Muscle layer of duodenum (tissue), 2 donors: ENCODE data around the gene RAD51B.
A peak's percentile ranks its signal among the peaks of the same experiment; 100 is the strongest.

Source experiments
- H3K27ac ChIP-seq: one replicate; pipeline ENCODE4 v1.7.0; 2013; ENCODE audit warnings: mild to moderate bottlenecking, low read length
- H3K27me3 ChIP-seq: one replicate; pipeline ENCODE4 v1.7.0; 2013; ENCODE audit warnings: low read depth, mild to moderate bottlenecking, control low read depth, low read length
- H3K36me3 ChIP-seq, 2 donors: one replicate each; pipeline ENCODE4 v1.7.0; 2013; ENCODE audit warnings: low read length in 2 of 2, control low read depth in 1 of 2, mild to moderate bottlenecking in 1 of 2; ENCODE audit not compliant: insufficient read depth in 2 of 2, control insufficient read depth in 1 of 2
- H3K4me1 ChIP-seq, 2 donors: one replicate each; pipeline ENCODE4 v1.7.0; 2013; ENCODE audit warnings: low read length in 2 of 2, mild to moderate bottlenecking in 2 of 2, control low read depth in 1 of 2, moderate library complexity in 1 of 2; ENCODE audit not compliant: insufficient read depth in 2 of 2, control insufficient read depth in 1 of 2
- H3K4me3 ChIP-seq, 2 donors: one replicate each; pipeline ENCODE4 v1.7.0; 2013; ENCODE audit warnings: low read length in 2 of 2, low read depth in 1 of 2, mild to moderate bottlenecking in 1 of 2
- H3K9me3 ChIP-seq, 2 donors: one replicate each; pipeline ENCODE4 v1.7.0; 2013; ENCODE audit warnings: low read length in 2 of 2, control low read depth in 1 of 2, mild to moderate bottlenecking in 1 of 2; ENCODE audit not compliant: control insufficient read depth in 1 of 2
- donor health status: healthy.

The RAD51B gene

GRCh38 chr14:68143341-68143841 lies 323.8 kb downstream of the RAD51B start:
- Histone ChIP-seq H3K4me3 (peak overlapping the region; percentile 14 to 37), H3K27me3 (no peaks in the 10 kb centered on the region), H3K27ac (peak overlapping the region; percentile 87), H3K4me1 (peaks cover 14 to 37% of the 10 kb centered on the region in 2 donors), H3K9me3 (peaks cover 0 to 7% of the 10 kb centered on the region in 2 donors), H3K36me3 (no peaks in the 10 kb centered on the region)

- peaks cover 14 to 31% of the 10 kb centered on the region in 2 donors for H3K4me1 ChIP-seq
- peaks cover 4 to 9% of the 10 kb centered on the region in 2 donors for H3K9me3 ChIP-seq
- H3K4me3 ChIP-seq, result peak overlapping the region in 1 of 2 donors; percentile 37
- H3K27me3 ChIP-seq, result no peaks in the 10 kb centered on the region
- no peaks in the 10 kb centered on the region for H3K36me3 ChIP-seq
- peak overlapping the region; percentile 87 for H3K27ac ChIP-seq
Observed at GRCh38 chr14:68144051-68144681, 324.6 kb downstream of the RAD51B start.

DNA sequence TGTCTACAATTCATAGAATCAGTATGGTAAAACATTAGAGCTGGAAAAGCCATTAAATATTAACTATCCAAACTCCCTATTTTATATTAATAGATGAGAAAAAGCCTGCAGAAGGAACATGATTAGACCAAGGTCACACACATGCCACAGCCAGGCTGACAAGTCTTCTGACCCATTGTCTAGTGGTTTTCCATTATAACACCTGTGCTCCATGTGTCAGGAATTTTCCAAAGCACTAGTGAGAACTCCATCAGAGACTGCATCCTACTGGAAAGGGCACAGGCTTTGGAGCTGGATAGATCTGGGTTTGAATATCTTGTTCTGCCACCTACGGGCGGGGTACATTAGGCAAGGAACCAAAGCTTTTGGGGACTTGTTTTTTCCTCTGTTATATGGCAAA lies 325.5 kb downstream of the RAD51B start:
- Histone ChIP-seq H3K27ac (peak overlapping the region; percentile 87), H3K9me3 (peaks cover 4 to 9% of the 10 kb centered on the region in 2 donors), H3K36me3 (no peaks in the 10 kb centered on the region), H3K4me3 (no peak overlapping the region), H3K4me1 (peaks cover 10 to 22% of the 10 kb centered on the region in 2 donors), H3K27me3 (no peaks in the 10 kb centered on the region)

GRCh38 chr14:68145539-68145938 lies 326.0 kb downstream of the RAD51B start:
- Histone ChIP-seq H3K4me1 (peaks cover 10 to 17% of the 10 kb centered on the region in 2 donors), H3K27ac (peak overlapping the region; percentile 87), H3K9me3 (peaks cover 4 to 9% of the 10 kb centered on the region in 2 donors), H3K27me3 (no peaks in the 10 kb centered on the region), H3K36me3 (no peaks in the 10 kb centered on the region), H3K4me3 (no peak overlapping the region)

- H3K27me3 ChIP-seq, result no peaks in the 10 kb centered on the region
- H3K4me3 ChIP-seq, result no peak overlapping the region
- H3K9me3 ChIP-seq, result peaks cover 8 to 9% of the 10 kb centered on the region in 2 donors
- H3K36me3 ChIP-seq, result no peaks in the 10 kb centered on the region
- H3K4me1 ChIP-seq, result peaks cover 10 to 16% of the 10 kb centered on the region in 2 donors
- peak overlapping the region; percentile 78 for H3K27ac ChIP-seq
Observed at GRCh38 chr14:68146818-68147217, 327.2 kb downstream of the RAD51B start.

DNA sequence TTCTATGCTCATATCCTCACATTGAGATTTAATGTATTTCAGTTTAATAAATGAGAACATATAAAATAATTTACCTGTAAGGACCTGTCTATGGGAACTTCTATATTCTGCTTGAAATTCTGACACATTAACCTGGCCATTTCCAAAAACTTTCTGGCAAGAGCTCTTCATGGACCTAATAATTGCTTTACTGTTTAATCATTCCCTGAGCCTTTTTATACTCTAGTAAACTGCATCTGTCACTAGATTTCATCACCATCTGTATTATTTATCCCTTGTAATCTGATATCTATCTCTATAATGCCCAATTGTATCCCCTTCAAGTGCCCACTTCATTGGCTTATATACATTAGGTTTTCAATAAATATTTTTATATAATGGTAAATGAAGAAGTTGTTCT lies 327.7 kb downstream of the RAD51B start:
- no peak overlapping the region for H3K27ac ChIP-seq
- no peaks in the 10 kb centered on the region for H3K36me3 ChIP-seq

GRCh38 chr14:68148276-68148675 lies 328.7 kb downstream of the RAD51B start:
- Histone ChIP-seq H3K4me1 (peaks cover 9 to 13% of the 10 kb centered on the region in 2 donors), H3K9me3 (peaks cover 8 to 9% of the 10 kb centered on the region in 2 donors), H3K4me3 (peak overlapping the region in 1 of 2 donors; percentile 2), H3K27me3 (no peaks in the 10 kb centered on the region), H3K27ac (no peak overlapping the region), H3K36me3 (no peaks in the 10 kb centered on the region)

More for the DNA sequence above, 327.7 kb downstream of the RAD51B start:
- Histone ChIP-seq H3K9me3 (peaks cover 8 to 9% of the 10 kb centered on the region in 2 donors), H3K27me3 (no peaks in the 10 kb centered on the region), H3K4me3 (no peak overlapping the region), H3K4me1 (peaks cover 10 to 16% of the 10 kb centered on the region in 2 donors)

- Histone ChIP-seq H3K36me3 (no peaks in the 10 kb centered on the region), H3K4me1 (peaks cover 5 to 8% of the 10 kb centered on the region in 2 donors), H3K27me3 (no peaks in the 10 kb centered on the region), H3K4me3 (peak overlapping the region in 1 of 2 donors; percentile 2), H3K9me3 (peaks cover 8 to 9% of the 10 kb centered on the region in 2 donors), H3K27ac (no peak overlapping the region)
Observed at GRCh38 chr14:68148763-68149162, 329.2 kb downstream of the RAD51B start.

GRCh38 chr14:68153275-68153674 lies 333.7 kb downstream of the RAD51B start:
- Histone ChIP-seq H3K4me1 (peaks cover 5 to 6% of the 10 kb centered on the region in 2 donors), H3K27me3 (no peaks in the 10 kb centered on the region), H3K36me3 (no peaks in the 10 kb centered on the region), H3K9me3 (peaks cover 3 to 8% of the 10 kb centered on the region in 2 donors), H3K4me3 (no peak overlapping the region), H3K27ac (no peak overlapping the region)

DNA sequence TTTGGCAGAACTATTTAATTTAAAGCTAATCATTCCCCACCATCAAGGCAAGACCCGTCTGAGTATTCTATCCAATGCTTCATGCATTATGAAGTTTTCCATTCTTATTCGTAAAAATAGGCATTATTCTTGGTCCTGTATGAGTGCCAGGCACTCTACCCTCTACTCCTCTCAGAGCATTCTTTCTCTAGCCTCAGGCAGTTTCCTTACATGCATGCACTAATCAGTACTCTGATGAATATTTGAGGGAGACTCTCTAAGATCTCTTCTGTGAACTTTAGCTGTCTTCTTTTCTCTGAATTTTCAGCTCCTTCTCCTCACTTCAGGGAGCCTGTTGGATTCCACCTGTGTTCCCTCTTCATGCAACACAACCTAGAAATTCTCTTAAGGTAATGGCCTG lies 334.7 kb downstream of the RAD51B start:
- no peaks in the 10 kb centered on the region for H3K36me3 ChIP-seq
- H3K27me3 ChIP-seq, result no peaks in the 10 kb centered on the region
- H3K27ac ChIP-seq, result no peak overlapping the region
- H3K9me3 ChIP-seq, result peaks cover 0 to 4% of the 10 kb centered on the region in 2 donors
- H3K4me3 ChIP-seq, result no peak overlapping the region
- peaks cover 7 to 9% of the 10 kb centered on the region in 2 donors for H3K4me1 ChIP-seq

DNA sequence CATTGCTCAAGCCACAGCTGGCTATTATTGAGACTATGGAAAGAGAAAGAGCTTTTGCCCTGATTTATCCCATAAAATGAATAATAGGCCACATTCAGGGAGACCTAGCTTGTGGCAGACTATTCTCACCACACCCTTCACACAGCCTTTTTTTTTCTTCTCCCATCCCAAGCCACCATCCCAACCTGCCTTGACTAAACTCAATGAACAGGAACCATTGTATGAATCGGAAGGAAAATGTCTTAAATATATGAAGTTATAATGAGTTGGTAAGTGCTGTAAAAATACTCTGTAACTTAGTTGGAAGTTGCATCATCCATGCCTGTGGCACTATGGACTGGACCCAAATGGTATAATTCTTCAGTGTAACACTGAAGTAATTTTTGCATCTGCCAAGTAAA lies 338.4 kb downstream of the RAD51B start:
- Histone ChIP-seq H3K27me3 (no peaks in the 10 kb centered on the region), H3K4me3 (no peak overlapping the region), H3K9me3 (no peaks in the 10 kb centered on the region), H3K4me1 (peaks cover 7 to 9% of the 10 kb centered on the region in 2 donors), H3K36me3 (no peaks in the 10 kb centered on the region), H3K27ac (no peak overlapping the region)
